ENCODE data around the gene RAB9A. TPM values are rescaled to one million over a fixed set of nuclear protein-coding genes. Genes with fewer than 3 reads are reported as not detected.

The RAB9A gene, protein sequence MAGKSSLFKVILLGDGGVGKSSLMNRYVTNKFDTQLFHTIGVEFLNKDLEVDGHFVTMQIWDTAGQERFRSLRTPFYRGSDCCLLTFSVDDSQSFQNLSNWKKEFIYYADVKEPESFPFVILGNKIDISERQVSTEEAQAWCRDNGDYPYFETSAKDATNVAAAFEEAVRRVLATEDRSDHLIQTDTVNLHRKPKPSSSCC
- 26.0 and 31.3 TPM in 2 replicates for total RNA-seq

GRCh38 chrX:13688958-13689740, at the start of gene RAB9A:
TSS of gene RAB9A (plus strand) at chrX:13689128. CDS start at chrX:13708747, 19,619 bp downstream.

GRCh38 chrX:13652850-13653693, 35.9 kb upstream of the RAB9A start, which contains the start of gene TCEANC:
TSS of gene TCEANC (plus strand) at chrX:13653141. CDS start at chrX:13662509, 9,368 bp downstream.

DNA sequence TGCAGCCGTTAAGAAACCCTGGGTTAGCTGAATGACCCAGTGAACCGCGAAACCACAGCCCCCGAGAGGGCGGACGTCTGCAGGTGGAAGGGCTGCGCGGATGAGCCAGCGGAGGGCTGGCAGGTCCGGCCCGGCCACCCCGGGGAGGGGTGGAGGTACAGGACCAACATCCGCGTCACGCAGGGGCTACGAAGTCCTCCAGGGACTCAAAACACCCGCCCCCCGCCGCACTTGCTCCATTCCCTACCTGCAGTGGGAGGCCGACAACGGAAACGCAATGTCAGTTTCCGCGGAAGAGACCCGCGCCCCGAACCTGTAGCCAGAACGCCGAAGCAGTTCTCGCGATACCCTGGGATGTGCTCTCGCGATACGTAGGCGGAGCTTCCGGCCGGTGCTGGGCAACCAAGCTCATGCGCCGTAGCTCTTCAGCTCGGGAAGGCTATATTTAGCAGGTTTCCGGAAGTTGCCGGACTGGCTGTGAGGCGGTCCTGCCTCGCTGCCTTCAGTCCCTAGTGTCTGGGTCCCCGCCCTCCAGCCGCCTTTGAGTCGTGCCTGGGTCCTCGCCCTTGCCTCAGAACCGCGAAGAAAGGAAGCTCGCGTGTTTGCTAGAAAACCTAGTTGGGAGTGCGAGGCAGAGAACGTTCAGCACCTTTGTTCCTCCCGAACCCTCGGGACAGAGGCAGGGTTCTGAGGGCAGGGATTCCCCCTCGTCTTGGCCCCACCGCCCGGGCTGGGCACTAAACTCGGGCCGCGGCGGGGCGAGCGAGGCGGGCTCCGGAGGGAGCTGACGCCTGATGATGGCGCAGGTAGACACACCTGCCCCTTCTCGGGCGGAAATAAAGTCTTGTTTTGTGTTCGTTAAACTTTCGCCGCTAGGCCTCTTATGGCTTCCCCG, 45.6 kb downstream of the RAB9A start, which contains the start of the genes OFD1 and TRAPPC2:
OFD1 (plus strand) TSS at position 471 of the 895 bp plus-strand sequence; CDS start at position 795, 324 bp downstream.
TRAPPC2 (minus strand) TSS at position 343 of the 895 bp plus-strand sequence. CDS start 14,657 bp downstream, outside the sequence.

Other genes with a start within 250 kb of the RAB9A start
- gene EGFL6, start 119.5 kb upstream of the RAB9A start, total RNA-seq, result 0.82 TPM in 1 of 2 replicates, not detected in the other
- gene TCEANC, start 36.0 kb upstream of the RAB9A start, total RNA-seq, result 1.8 and 2.3 TPM in 2 replicates
- 7.1 and 11.4 TPM in 2 replicates for gene TRAPPC2, start 45.5 kb downstream of the RAB9A start, total RNA-seq
- 4.3 and 8.9 TPM in 2 replicates for gene OFD1, start 45.6 kb downstream of the RAB9A start, total RNA-seq
- gene GPM6B, start 128.0 kb downstream of the RAB9A start, total RNA-seq, result 28.6 and 28.8 TPM in 2 replicates